Subcutaneous abdominal adipose tissue (tissue), 5 donors: Measurements from ENCODE around the gene MICB.

Source experiments
- H3K27ac ChIP-seq: one replicate; pipeline ENCODE4 v1.7.0; 2013; ENCODE audit warnings: low read depth, mild to moderate bottlenecking, inconsistent platforms, low read length, moderate library complexity
- H3K27me3 ChIP-seq, 5 donors: one replicate each; pipeline ENCODE4 v1.7.0; 2013; ENCODE audit warnings: low read length in 5 of 5, inconsistent platforms in 1 of 5; ENCODE audit not compliant: control insufficient read depth in 5 of 5, insufficient read depth in 4 of 5
- H3K36me3 ChIP-seq, 5 donors: one replicate each; pipeline ENCODE4 v1.7.0; 2013; ENCODE audit warnings: low read length in 5 of 5; ENCODE audit not compliant: control insufficient read depth in 5 of 5, insufficient read depth in 5 of 5
- H3K4me1 ChIP-seq, 5 donors: one replicate each; pipeline ENCODE4 v1.7.0; 2013; ENCODE audit warnings: low read length in 5 of 5, mild to moderate bottlenecking in 3 of 5, moderate library complexity in 1 of 5; ENCODE audit not compliant: control insufficient read depth in 5 of 5, insufficient read depth in 5 of 5
- H3K4me3 ChIP-seq, 5 donors: one replicate each; pipeline ENCODE4 v1.7.0; 2013; ENCODE audit warnings: low read length in 5 of 5, low read depth in 1 of 5
- H3K9ac ChIP-seq, 5 donors: one replicate each; pipeline ENCODE4 v1.7.0; 2013; ENCODE audit warnings: low read length in 5 of 5, mild to moderate bottlenecking in 4 of 5, moderate library complexity in 3 of 5
- H3K9me3 ChIP-seq, 5 donors: one replicate each; pipeline ENCODE4 v1.7.0; 2013; ENCODE audit warnings: low read length in 5 of 5; ENCODE audit not compliant: control insufficient read depth in 5 of 5
- donor health status: healthy.
- donor health status: healthy.
- donor health status: healthy.
- donor health status: healthy.
- donor health status: healthy.

MICB gene

DNA sequence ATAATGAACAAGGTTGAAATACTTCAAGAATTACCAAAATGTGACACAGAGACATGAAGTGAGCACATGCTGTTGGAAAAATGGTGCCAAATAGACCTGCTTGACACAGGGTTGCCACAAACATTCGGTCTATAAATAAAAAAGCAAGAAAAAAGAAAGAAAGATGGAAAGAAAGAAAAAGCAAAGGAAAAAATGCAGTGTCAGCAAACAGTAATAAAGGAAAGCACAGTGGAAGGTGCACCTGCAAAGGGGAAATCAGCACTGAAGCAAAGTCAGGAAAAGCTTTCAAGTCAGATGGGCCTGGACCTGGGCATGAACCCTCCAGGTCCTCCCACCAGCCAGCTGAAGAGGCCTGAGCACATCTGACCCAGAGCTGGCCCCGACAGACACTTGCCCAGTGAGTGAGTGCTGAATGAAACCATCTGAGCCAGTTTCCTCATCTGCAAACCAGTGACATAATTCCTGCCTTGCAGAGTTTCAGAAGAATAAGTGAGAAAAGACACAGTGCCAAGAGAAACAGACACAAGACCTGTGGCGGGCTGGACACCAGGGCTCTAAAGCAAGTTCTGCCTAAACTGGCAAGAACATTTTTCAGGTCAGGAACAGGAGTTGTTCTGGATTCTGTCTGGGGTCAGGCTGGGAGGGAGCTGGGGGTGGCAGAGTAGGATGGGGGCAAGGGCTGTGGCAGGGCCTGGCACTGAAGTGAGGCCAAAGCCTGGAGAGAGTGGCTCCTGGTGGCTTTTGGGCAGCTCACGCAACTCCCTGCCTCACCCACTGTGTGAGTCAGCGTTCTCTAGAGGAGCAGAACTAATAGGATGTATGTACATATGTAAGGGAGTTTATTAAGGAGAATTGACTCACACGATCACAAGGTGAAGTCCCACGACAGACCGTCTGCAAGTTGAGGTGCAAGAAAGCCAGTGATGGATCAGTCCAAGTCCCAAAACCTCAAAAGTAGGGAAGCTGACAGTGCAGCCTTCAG, 23.9 kb upstream of the MICB start:
- no peak overlapping the region for H3K4me3 ChIP-seq
- peaks cover 0 to 3% (median 0%) of the 10 kb centered on the region in 5 donors for H3K27me3 ChIP-seq
- H3K9ac ChIP-seq = no peak overlapping the region
- peaks cover 0 to 48% (median 0%) of the 10 kb centered on the region in 5 donors for H3K4me1 ChIP-seq
- H3K36me3 ChIP-seq = peaks cover 0 to 4% (median 0%) of the 10 kb centered on the region in 5 donors
- no peaks in the 10 kb centered on the region for H3K9me3 ChIP-seq
- H3K27ac ChIP-seq = no peak overlapping the region

DNA sequence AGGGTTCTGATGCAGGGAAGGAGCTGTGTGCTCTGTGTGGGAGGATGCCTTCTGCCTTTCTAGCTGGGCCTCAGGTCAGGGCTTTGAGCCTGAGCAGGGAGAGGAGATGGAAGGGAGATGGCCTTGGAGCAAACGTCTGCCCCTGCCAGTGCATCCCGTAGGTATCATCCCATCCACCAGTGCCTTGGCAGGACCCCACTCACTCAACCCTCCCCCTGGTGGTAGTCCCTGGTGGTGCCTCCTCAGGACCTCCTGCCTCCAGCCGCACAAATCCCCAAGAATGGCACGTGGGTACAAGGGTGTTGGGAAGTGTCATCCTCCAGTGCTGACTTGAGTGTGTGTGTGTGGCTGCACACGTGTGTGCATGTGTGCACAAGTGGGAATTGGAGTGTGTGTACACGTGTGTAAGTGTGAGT, 23.1 kb upstream of the MICB start:
- H3K4me3 ChIP-seq = peak overlapping the region in 1 of 5 donors; percentile 13
- peaks cover 0 to 43% (median 0%) of the 10 kb centered on the region in 5 donors for H3K4me1 ChIP-seq
- no peaks in the 10 kb centered on the region for H3K9me3 ChIP-seq
- H3K27me3 ChIP-seq = peaks cover 0 to 3% (median 0%) of the 10 kb centered on the region in 5 donors
- no peak overlapping the region for H3K27ac ChIP-seq
- no peak overlapping the region for H3K9ac ChIP-seq
- H3K36me3 ChIP-seq = peaks cover 0 to 4% (median 0%) of the 10 kb centered on the region in 5 donors

DNA sequence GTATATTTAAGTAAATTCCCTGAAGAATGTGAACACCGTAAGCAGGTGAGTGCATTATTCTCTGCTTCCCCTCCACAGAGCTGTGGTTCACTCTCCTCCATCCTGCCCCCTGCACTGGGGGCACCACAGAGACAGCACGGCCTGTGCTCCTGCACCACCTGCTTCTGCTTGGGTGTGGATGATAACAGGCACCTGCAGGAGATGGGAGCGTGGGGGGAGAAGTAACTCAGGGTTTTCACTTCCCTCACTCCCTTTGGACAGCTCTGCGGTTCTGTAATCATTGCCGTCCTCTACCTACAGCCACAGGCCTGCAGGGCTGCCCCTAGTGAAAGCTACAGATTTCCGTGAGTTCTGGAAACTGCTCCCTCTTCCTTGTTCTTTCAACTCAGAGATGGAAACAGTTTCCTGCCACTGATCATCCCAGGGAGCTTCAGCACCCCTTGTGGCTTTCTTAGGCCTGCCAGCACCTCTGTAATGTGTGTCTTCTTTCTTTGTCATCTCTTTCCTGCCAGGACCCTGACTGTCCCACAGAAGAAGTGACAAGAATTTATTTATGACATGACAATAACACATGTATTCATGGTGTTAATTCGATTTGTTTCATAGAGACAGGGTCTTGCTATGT, 21.3 kb upstream of the MICB start:
- H3K4me3 ChIP-seq = no peak overlapping the region
- H3K9me3 ChIP-seq = no peaks in the 10 kb centered on the region
- no peak overlapping the region for H3K27ac ChIP-seq
- no peak overlapping the region for H3K9ac ChIP-seq
- peaks cover 0 to 3% (median 0%) of the 10 kb centered on the region in 5 donors for H3K36me3 ChIP-seq
- H3K27me3 ChIP-seq = peaks cover 0 to 3% (median 0%) of the 10 kb centered on the region in 5 donors
- peaks cover 0 to 26% (median 0%) of the 10 kb centered on the region in 5 donors for H3K4me1 ChIP-seq

DNA sequence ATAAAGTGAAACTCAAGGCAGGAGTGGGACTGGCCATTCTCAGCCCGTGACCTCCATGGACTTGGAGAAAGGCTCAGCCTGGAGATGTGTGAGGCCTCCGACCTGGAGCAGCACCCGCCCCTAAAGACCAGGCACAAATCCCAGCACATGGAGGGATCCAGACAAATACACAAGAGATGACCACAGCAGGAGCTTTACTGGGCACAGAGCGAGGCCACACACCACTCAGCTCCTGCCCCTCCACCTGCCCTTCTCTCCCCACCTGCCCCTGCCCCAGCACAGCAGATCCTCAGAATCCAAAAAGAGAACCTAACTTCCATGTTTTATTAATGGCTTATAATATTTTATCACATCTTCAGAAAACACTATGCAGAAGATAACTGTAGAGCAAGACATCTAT, 20.4 kb upstream of the MICB start:
- H3K4me3 ChIP-seq = no peak overlapping the region
- H3K4me1 ChIP-seq = peaks cover 0 to 22% (median 0%) of the 10 kb centered on the region in 5 donors
- H3K9ac ChIP-seq = no peak overlapping the region
- peaks cover 0 to 3% (median 0%) of the 10 kb centered on the region in 5 donors for H3K27me3 ChIP-seq
- no peaks in the 10 kb centered on the region for H3K9me3 ChIP-seq
- H3K36me3 ChIP-seq = peaks cover 0 to 2% (median 0%) of the 10 kb centered on the region in 5 donors
- no peak overlapping the region for H3K27ac ChIP-seq

DNA sequence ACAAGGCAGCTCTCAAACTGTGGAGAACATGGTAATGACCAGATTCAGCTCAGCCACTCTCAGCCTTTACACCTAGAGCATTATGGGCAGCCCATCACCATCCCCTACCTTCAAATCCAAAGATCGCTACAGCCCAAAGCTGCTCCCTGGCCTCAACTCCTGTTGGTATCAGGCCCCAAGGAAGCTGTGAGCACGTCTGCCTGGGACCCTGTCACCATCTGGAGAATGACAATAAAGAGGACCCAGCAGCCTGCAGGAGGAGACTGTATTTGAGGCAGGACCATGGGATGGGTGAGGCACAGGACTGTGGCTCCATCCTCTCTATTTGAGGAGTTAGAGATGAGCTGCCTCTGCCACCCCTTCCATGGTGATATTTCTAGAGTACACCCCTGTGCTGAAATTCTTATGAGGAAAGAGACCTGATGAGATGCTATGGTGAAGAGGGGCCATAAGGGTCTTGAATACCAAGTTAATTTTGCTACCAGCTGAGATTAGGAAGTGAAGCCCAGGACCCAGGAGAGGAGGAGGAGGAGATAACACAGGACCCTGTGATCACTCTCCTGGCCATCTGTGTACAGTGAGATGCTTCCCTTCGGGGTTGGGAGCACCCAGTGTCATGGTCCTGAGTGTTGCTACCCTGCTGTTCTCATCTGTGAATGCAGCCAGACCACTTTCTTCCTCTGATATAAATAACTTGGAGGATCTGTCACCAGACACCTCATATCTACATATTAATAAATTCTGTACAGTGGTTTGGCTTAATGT, 19.6 kb upstream of the MICB start:
- Histone ChIP-seq H3K27me3 (peaks cover 0 to 3% (median 0%) of the 10 kb centered on the region in 5 donors), H3K36me3 (no peaks in the 10 kb centered on the region), H3K27ac (no peak overlapping the region), H3K4me3 (no peak overlapping the region), H3K4me1 (peaks cover 0 to 20% (median 0%) of the 10 kb centered on the region in 5 donors), H3K9me3 (no peaks in the 10 kb centered on the region), H3K9ac (no peak overlapping the region)

DNA sequence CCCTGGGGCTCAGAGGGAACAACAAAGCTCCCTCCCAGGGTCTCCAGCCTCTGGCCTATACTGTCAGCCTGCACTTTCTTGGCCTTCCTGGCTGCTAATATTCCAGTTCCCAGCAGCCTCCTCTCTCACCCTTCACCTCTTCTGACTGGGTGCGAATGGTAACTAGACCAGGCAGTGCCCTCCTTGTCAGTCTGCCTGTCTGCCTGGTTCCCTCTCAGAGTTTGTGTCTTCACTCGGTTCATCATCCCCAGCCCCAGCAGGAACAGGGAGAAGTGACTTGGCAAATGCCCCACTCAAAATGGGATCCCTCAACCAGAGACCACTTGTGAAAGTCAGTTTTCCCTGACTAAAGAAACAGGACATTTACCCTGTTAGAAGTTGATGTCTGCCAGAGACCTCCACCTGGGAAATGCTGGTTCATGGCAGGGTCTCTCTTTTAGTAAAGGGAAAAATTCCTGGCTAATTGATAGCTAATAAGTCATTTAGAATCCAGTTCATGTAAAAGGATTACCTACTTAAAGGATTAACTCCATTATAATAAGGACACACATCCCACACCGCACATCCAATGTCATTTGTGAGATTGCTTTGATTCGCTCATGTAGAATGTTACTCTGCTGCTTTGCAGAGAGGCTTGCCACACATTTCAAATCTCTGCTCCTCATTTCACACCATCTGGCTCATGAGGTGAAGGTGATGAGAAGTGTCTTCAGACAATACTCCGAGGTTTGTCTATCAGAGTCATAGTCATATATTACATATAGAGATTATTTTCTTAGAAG, 18.6 kb upstream of the MICB start:
- H3K4me1 ChIP-seq = peaks cover 0 to 19% (median 0%) of the 10 kb centered on the region in 5 donors
- no peaks in the 10 kb centered on the region for H3K36me3 ChIP-seq
- H3K27me3 ChIP-seq = peaks cover 0 to 3% (median 0%) of the 10 kb centered on the region in 5 donors
- no peaks in the 10 kb centered on the region for H3K9me3 ChIP-seq
- H3K27ac ChIP-seq = no peak overlapping the region
- no peak overlapping the region for H3K9ac ChIP-seq
- no peak overlapping the region for H3K4me3 ChIP-seq

DNA sequence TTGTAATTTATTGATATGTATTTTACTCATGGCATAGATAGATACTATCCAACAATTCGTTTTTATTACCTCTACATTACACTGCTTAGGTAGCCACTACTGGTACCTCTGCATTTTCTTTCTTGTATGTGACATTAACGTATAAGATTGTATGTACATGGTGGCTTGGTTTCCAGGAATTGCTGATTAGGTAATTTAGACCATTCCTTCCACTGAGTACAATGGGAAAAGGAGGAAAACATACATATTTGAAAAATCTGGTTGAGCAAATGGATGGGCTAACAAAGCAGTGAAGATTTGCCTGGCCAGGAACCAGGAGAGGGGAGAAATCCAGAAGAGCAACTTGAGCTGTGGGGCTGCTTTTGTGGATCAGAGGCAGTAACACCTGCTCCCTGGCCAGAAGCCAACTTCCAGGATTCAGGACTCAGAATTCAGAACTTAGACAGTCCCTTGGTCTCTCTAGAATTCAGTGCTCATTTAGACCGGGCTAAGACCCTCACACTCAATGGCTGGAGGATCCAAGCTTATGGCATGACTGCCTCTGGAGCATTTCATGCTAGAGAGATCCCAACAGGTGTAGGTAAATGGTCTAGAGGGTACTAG, 17.9 kb upstream of the MICB start:
- no peak overlapping the region for H3K27ac ChIP-seq
- peaks cover 0 to 14% (median 0%) of the 10 kb centered on the region in 5 donors for H3K4me1 ChIP-seq
- H3K27me3 ChIP-seq = peaks cover 0 to 3% (median 0%) of the 10 kb centered on the region in 5 donors
- no peaks in the 10 kb centered on the region for H3K9me3 ChIP-seq
- H3K36me3 ChIP-seq = no peaks in the 10 kb centered on the region
- H3K9ac ChIP-seq = no peak overlapping the region
- H3K4me3 ChIP-seq = no peak overlapping the region

DNA sequence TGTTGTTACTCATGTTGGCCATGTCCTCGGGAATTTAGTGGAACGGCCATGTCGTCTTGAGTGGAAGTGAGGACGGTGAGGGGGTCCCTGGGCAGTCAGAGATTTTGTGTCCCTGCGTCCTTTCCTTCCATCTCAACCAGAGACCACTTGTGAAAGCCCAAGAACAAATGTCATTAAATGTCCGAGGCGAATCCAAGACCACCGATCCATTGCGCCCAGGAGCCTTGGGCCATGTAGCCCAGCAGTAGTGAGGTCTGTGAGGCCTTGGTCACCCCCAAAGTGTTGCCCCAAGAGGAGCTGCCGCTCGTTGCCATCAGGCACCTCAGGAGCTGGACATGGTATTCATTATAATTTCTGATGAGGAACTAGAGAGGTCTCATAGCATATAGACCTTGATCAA, 17.4 kb upstream of the MICB start:
- no peak overlapping the region for H3K27ac ChIP-seq
- no peak overlapping the region for H3K4me3 ChIP-seq
- H3K4me1 ChIP-seq = peaks cover 0 to 10% (median 0%) of the 10 kb centered on the region in 5 donors
- no peak overlapping the region for H3K9ac ChIP-seq
- no peaks in the 10 kb centered on the region for H3K36me3 ChIP-seq
- no peaks in the 10 kb centered on the region for H3K9me3 ChIP-seq
- peaks cover 0 to 3% (median 0%) of the 10 kb centered on the region in 5 donors for H3K27me3 ChIP-seq

DNA sequence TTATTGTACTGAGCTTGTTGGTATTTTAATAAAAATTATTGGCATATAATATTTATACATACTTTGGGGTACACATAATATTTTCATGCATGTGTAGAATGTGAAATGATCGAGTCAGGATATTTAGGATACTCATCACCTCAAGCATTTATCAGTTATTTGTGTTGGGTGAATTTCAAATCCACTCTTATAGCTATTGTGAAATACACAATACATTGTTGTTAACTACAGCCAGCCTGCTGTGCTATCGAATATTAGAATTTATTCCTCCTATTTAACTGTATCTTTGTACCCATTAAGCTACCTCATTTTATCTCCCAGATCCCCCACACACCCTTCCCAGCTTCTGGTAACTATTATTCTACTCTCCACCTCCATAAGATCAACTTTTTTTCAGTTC, 14.6 kb upstream of the MICB start:
- no peak overlapping the region for H3K9ac ChIP-seq
- no peaks in the 10 kb centered on the region for H3K36me3 ChIP-seq
- no peaks in the 10 kb centered on the region for H3K4me1 ChIP-seq
- peaks cover 0 to 2% (median 0%) of the 10 kb centered on the region in 5 donors for H3K27me3 ChIP-seq
- H3K27ac ChIP-seq = no peak overlapping the region
- H3K4me3 ChIP-seq = no peak overlapping the region
- no peaks in the 10 kb centered on the region for H3K9me3 ChIP-seq
